DMS79 (cell line): Measurements from ENCODE around the gene SPINK5.

ENCODE experiments used
- DNase-seq: peaks from one replicate; lab custom pipeline; 2025; lab: John Stamatoyannopoulos, UW

Gene SPINK5

GRCh38 chr5:148094336-148094735 lies 30.6 kb downstream of the SPINK5 start:
- no peak for DNase-seq

- DNase-seq: no peak
These were observed 40.4 kb downstream of the SPINK5 start for GRCh38 chr5:148104226-148104625.

- no peak for DNase-seq
These were observed 43.8 kb downstream of the SPINK5 start for GRCh38 chr5:148107608-148108007.

GRCh38 chr5:148113243-148113642 lies 49.5 kb downstream of the SPINK5 start:
- no peak for DNase-seq

GRCh38 chr5:148120317-148120716 lies 56.5 kb downstream of the SPINK5 start:
- no peak for DNase-seq

- DNase-seq: no peak
These were observed 61.9 kb downstream of the SPINK5 start for GRCh38 chr5:148125641-148126040.

- no peak for DNase-seq
These were observed 71.6 kb downstream of the SPINK5 start for GRCh38 chr5:148135091-148136048.

GRCh38 chr5:148140846-148141245 lies 77.1 kb downstream of the SPINK5 start:
- DNase-seq: no peak

- DNase-seq: no peak
These were observed 77.9 kb downstream of the SPINK5 start for GRCh38 chr5:148141645-148142044.

- DNase-seq: no peak
These were observed 82.1 kb downstream of the SPINK5 start for GRCh38 chr5:148145916-148146315.

GRCh38 chr5:148146487-148146886 lies 82.7 kb downstream of the SPINK5 start:
- DNase-seq: no peak

- DNase-seq: no peak
These were observed 83.6 kb downstream of the SPINK5 start for GRCh38 chr5:148147415-148147814.

- DNase-seq: no peak
These were observed 88.1 kb downstream of the SPINK5 start for GRCh38 chr5:148151872-148152271.

GRCh38 chr5:148152781-148153180 lies 89.0 kb downstream of the SPINK5 start:
- no peak for DNase-seq

GRCh38 chr5:148156609-148157008 lies 92.8 kb downstream of the SPINK5 start:
- no peak for DNase-seq

- DNase-seq: no peak
These were observed 98.3 kb downstream of the SPINK5 start for GRCh38 chr5:148162038-148162437.

- no peak for DNase-seq
These were observed 99.6 kb downstream of the SPINK5 start for GRCh38 chr5:148163345-148163744.

GRCh38 chr5:148166550-148167283 lies 102.9 kb downstream of the SPINK5 start:
- DNase-seq: no peak

- DNase-seq: no peak
These were observed 104.5 kb downstream of the SPINK5 start, which contains the start of gene SPINK14 for GRCh38 chr5:148168246-148168645. Gene SPINK14, plus strand, starts transcription at chr5:148168546. Its CDS starts 1,187 bp downstream, at chr5:148169733.

- no peak for DNase-seq
These were observed 108.6 kb downstream of the SPINK5 start for GRCh38 chr5:148172377-148172776.

- no peak for DNase-seq
These were observed 112.7 kb downstream of the SPINK5 start for GRCh38 chr5:148176480-148176879.

GRCh38 chr5:148177207-148177606 lies 113.4 kb downstream of the SPINK5 start:
- DNase-seq: no peak

- no peak for DNase-seq
These were observed 115.5 kb downstream of the SPINK5 start for GRCh38 chr5:148179234-148179824.
